Activated CD4-positive, alpha-beta memory T cell treated with anti-CD3 and anti-CD28 coated beads, Interleukin-2, amount 10 ng/mL, durations not matched to agents 7 days and 5 days (primary cell): ENCODE data around the gene GFOD1. TPM values are rescaled to one million over a fixed set of nuclear protein-coding genes. Genes with fewer than 3 reads are reported as not detected.
"Not testable (repeated sequence)": the region's sequence is repeated elsewhere in the genome, so short reads cannot be mapped to it uniquely, and the experiment has no call there.

Source experiments
- CTCF ChIA-PET: fragments of 350-600 bp; sonication (Branson Sonifier 250); formaldehyde crosslinking; loops from one replicate; lab custom pipeline; 2021; ENCODE audit warnings: antibody characterized with exemption, inconsistent platforms; lab: Charles Lee
- POLR2A ChIA-PET: fragments of 350-600 bp; sonication (Branson Sonifier 250); formaldehyde crosslinking; loops from one replicate; lab custom pipeline; 2021; ENCODE audit warnings: antibody characterized with exemption; lab: Charles Lee
- DNase-seq: peaks from one replicate; pipeline ENCODE4 v3.0.0-alpha.2; 2020
- H3K27ac Mint-ChIP-seq: one replicate; pipeline ENCODE4 v1.8.0; 2021; ENCODE audit warnings: mild to moderate bottlenecking, mixed read lengths
- H3K27me3 Mint-ChIP-seq: one replicate; pipeline ENCODE4 v1.8.0; 2021; ENCODE audit warnings: mixed read lengths
- H3K36me3 Mint-ChIP-seq: one replicate; pipeline ENCODE4 v1.8.0; 2021; ENCODE audit warnings: low read depth, mixed read lengths
- H3K4me1 Mint-ChIP-seq: one replicate; pipeline ENCODE4 v1.8.0; 2021; ENCODE audit warnings: mixed read lengths
- H3K4me3 Mint-ChIP-seq: one replicate; pipeline ENCODE4 v1.8.0; 2021; ENCODE audit warnings: mild to moderate bottlenecking, mixed read lengths
- H3K9me3 Mint-ChIP-seq: one replicate; pipeline ENCODE4 v1.8.0; 2021; ENCODE audit warnings: mixed read lengths
- total RNA-seq, 2 experiments: library from RNA; stranded (reverse); gene quantifications; one replicate each; pipeline ENCODE4 v1.2.3, GENCODE V29; 2021

The GFOD1 gene
- total RNA-seq, 2 experiments from 2014 or later: 3.0 TPM

- H3K4me1 Mint-ChIP-seq: peaks cover 35% of the 10 kb centered on the region
- CTCF ChIA-PET: no interaction called here
- H3K4me3 Mint-ChIP-seq: no peak overlapping the region
- DNase-seq: no peak
- H3K27me3 Mint-ChIP-seq: no peaks in the 10 kb centered on the region
- H3K36me3 Mint-ChIP-seq: no peaks in the 10 kb centered on the region
- H3K9me3 Mint-ChIP-seq: no peaks in the 10 kb centered on the region
- POLR2A ChIA-PET: interaction anchor here (1.0 kb wide), 1 partner anchor 123 kb away, joined by 3 read pairs; the partner anchor contains the start of gene TBC1D7
- no peak overlapping the region for H3K27ac Mint-ChIP-seq
Measured at GRCh38 chr6:13451181-13451895, 36.1 kb downstream of the GFOD1 start.

DNA sequence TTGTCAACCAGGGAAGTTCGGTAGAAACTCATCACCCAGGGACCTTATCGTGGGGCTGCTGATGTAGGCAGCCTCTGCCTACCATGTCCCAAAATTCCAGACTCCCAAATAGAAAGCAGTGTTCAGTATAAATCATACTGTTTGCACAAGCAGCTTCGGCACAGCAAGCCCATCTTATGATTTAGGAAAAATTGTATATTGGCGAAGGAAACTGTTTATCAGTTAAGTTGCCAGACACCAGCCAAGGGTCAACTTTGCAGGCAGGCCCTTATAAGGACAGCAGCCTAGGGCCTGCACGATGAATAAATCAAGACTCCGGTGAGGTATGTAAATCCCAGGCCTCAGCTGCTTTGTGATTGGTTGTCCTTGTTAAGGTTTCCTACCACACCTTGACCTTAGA, 36.8 kb downstream of the GFOD1 start:
- ChIA-PET POLR2A (no interaction called here), CTCF (no interaction called here)
- no peaks in the 10 kb centered on the region for H3K36me3 Mint-ChIP-seq
- no peaks in the 10 kb centered on the region for H3K27me3 Mint-ChIP-seq
- H3K4me3 Mint-ChIP-seq: no peak overlapping the region
- no peaks in the 10 kb centered on the region for H3K9me3 Mint-ChIP-seq
- no peak for DNase-seq
- H3K4me1 Mint-ChIP-seq: peaks cover 35% of the 10 kb centered on the region
- no peak overlapping the region for H3K27ac Mint-ChIP-seq

DNA sequence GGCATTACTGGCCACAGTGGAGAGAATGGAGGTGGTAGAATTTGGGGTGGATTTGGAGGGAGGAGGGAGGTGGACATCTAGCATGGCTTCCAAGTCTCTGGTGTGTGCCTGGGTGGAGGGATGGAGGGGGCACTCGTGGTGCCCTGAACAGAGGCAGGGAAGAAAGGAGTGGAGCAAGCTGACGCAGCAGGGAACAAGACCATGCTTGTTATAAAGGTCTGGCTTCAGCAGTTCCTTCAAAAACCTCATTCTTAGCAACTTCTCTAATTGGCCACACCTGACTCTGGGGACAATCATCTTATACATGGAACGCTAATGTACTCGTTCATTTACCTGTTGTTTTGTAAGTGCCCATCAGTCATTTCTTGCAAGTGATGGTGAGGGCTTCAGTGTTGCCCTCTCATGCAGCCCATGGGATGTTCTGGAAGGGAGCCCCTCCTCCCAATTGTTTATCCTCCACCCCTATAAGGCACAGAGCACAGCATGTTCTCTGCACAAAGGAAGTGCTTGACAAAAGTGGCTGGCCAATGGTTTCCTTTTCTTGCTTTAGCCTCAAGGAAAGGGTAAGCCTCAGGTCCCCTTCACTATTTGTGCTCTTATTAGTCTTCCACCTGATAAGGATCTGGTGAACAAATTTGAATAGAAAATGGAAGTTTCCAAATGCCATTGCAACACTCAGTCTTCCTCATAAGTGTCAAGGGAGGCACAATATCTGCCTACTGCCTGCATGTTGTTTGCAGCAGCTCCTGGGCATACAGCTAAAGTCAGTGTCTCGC, 39.3 kb downstream of the GFOD1 start:
- DNase-seq: no peak
- Mint-ChIP-seq H3K36me3 (no peaks in the 10 kb centered on the region), H3K9me3 (no peaks in the 10 kb centered on the region), H3K27ac (no peak overlapping the region), H3K27me3 (no peaks in the 10 kb centered on the region), H3K4me3 (no peak overlapping the region), H3K4me1 (peaks cover 15% of the 10 kb centered on the region)
- ChIA-PET CTCF (no interaction called here), POLR2A (no interaction called here)

- H3K27ac Mint-ChIP-seq: no peak overlapping the region
- H3K36me3 Mint-ChIP-seq: no peaks in the 10 kb centered on the region
- H3K27me3 Mint-ChIP-seq: no peaks in the 10 kb centered on the region
- ChIA-PET POLR2A (no interaction called here), CTCF (no interaction called here)
- H3K9me3 Mint-ChIP-seq: no peaks in the 10 kb centered on the region
- H3K4me3 Mint-ChIP-seq: no peak overlapping the region
- peaks cover 15% of the 10 kb centered on the region for H3K4me1 Mint-ChIP-seq
- DNase-seq: no peak
Measured at GRCh38 chr6:13446381-13446780, 41.0 kb downstream of the GFOD1 start.

DNA sequence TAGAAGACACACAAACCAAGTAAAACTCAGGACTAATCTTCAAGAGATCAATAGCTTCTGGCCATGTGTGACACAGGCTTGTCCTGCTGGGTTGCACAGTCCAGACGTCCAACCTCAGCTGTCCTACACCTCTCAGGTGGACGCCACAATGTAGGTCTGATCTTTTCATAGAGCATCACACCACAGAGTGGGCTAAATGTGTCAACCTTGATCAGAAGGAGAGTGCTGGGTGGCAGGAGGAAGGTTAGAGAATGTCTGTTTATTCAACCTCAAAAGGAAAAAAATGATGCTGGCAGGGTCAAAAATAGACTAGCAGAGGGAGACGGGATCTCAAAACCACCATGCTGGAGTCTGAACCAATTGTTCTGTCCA, 41.7 kb downstream of the GFOD1 start:
- no peak overlapping the region for H3K27ac Mint-ChIP-seq
- no peak overlapping the region for H3K4me3 Mint-ChIP-seq
- peaks cover 15% of the 10 kb centered on the region for H3K4me1 Mint-ChIP-seq
- ChIA-PET CTCF (no interaction called here), POLR2A (interaction anchor here (1.1 kb wide), 1 partner anchor 117 kb away, joined by 3 read pairs; no protein-coding TSS in a partner anchor)
- DNase-seq: no peak
- H3K9me3 Mint-ChIP-seq: no peaks in the 10 kb centered on the region
- no peaks in the 10 kb centered on the region for H3K27me3 Mint-ChIP-seq
- no peaks in the 10 kb centered on the region for H3K36me3 Mint-ChIP-seq

DNA sequence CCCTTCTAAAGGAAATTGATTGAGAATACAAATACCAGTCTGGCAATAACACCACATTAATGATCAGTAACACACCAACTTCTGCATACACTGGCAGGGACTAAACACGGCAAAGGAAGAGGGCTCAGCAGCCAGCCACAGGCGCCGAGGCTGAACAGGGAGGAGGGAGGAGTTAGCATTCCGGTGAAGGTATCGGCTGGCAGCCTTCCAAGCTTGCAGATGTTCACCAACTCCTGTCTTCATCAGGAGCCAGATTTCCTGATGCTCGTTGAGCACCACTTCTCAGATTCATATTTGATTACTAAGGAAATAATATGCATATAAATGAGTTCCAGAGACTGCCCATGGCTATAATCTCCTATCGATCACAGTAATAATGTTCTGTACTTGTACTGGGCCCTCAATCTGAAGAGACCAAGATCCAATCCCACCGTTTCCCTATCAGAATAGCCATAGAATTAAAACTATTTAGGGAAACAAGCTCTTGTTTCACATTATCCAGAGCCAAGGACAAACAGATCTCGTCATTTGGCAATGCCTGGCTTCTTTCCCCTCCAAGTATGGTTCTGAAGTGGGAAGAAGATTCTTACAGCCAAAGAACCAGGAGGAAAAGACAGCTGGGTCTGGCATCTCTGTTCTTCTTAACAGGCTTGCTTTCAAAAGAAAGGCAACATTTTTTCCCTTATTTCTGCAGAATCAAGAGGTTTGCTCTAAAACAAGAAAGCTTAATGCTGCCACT, 42.2 kb downstream of the GFOD1 start:
- Mint-ChIP-seq H3K4me1 (peaks cover 15% of the 10 kb centered on the region), H3K27me3 (no peaks in the 10 kb centered on the region), H3K9me3 (no peaks in the 10 kb centered on the region), H3K27ac (no peak overlapping the region), H3K4me3 (no peak overlapping the region), H3K36me3 (no peaks in the 10 kb centered on the region)
- POLR2A ChIA-PET: interaction anchor here (1.1 kb wide), 1 partner anchor 116 kb away, joined by 3 read pairs; no protein-coding TSS in a partner anchor
- CTCF ChIA-PET: no interaction called here
- DNase-seq: no peak

- CTCF ChIA-PET: no interaction called here
- peaks cover 15% of the 10 kb centered on the region for H3K4me1 Mint-ChIP-seq
- no peak overlapping the region for H3K27ac Mint-ChIP-seq
- H3K4me3 Mint-ChIP-seq: no peak overlapping the region
- POLR2A ChIA-PET: no interaction called here
- no peaks in the 10 kb centered on the region for H3K27me3 Mint-ChIP-seq
- no peaks in the 10 kb centered on the region for H3K9me3 Mint-ChIP-seq
- no peaks in the 10 kb centered on the region for H3K36me3 Mint-ChIP-seq
- DNase-seq: no peak
Measured at GRCh38 chr6:13444604-13445003, 42.8 kb downstream of the GFOD1 start.

- H3K27ac Mint-ChIP-seq, H3K9me3 Mint-ChIP-seq, H3K4me3 Mint-ChIP-seq, H3K36me3 Mint-ChIP-seq, DNase-seq, POLR2A ChIA-PET, H3K27me3 Mint-ChIP-seq: not testable (repeated sequence)
- peaks cover 15% of the 10 kb centered on the region for H3K4me1 Mint-ChIP-seq
- CTCF ChIA-PET: interaction anchor here (0.6 kb wide), 1 partner anchor 364 kb away, joined by 3 read pairs; no protein-coding TSS in a partner anchor
Measured at GRCh38 chr6:13443978-13444377, 43.4 kb downstream of the GFOD1 start.

- Mint-ChIP-seq H3K36me3 (no peaks in the 10 kb centered on the region), H3K4me1 (peaks cover 5% of the 10 kb centered on the region), H3K9me3 (no peaks in the 10 kb centered on the region), H3K27ac (no peak overlapping the region), H3K27me3 (no peaks in the 10 kb centered on the region), H3K4me3 (no peak overlapping the region)
- ChIA-PET CTCF (interaction anchor here (0.6 to 0.8 kb wide), 2 partner anchors 9 to 12 kb away, joined by 3 to 4 read pairs; no protein-coding TSS in a partner anchor), POLR2A (interaction anchor here (1.0 kb wide), 1 partner anchor 12 kb away, joined by 3 read pairs; no protein-coding TSS in a partner anchor)
- no peak for DNase-seq
Measured at GRCh38 chr6:13441778-13442177, 45.6 kb downstream of the GFOD1 start.

DNA sequence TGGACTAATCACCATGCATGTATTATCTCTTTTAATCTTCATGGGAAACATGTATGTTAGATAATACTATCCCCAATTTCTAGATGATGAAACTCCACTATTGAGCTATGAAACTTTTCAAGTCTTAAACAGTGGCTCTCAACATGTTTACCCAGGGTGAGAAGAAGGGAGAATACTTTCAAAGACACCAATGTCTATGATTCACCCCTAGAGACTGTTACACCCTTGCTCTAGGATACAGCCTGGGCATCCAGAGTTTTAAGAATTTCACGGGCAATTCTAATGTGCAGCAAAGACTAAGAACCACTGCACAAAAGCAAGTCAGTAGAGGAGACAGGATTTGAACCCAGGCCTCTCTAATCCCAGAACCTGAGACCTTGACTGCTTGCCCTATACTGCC, 47.8 kb downstream of the GFOD1 start:
- peaks cover 22% of the 10 kb centered on the region for H3K4me1 Mint-ChIP-seq
- H3K27me3 Mint-ChIP-seq: no peaks in the 10 kb centered on the region
- POLR2A ChIA-PET: no interaction called here

GRCh38 chr6:13438126-13438525, 49.3 kb downstream of the GFOD1 start:
- POLR2A ChIA-PET: no interaction called here
- CTCF ChIA-PET: no interaction called here
- Mint-ChIP-seq H3K4me3 (no peak overlapping the region), H3K36me3 (peaks cover 3% of the 10 kb centered on the region), H3K27ac (no peak overlapping the region), H3K4me1 (peaks cover 29% of the 10 kb centered on the region), H3K27me3 (no peaks in the 10 kb centered on the region), H3K9me3 (peaks cover 10% of the 10 kb centered on the region)
- no peak for DNase-seq

More for the DNA sequence above, 47.8 kb downstream of the GFOD1 start:
- no peak overlapping the region for H3K4me3 Mint-ChIP-seq
- H3K36me3 Mint-ChIP-seq: no peaks in the 10 kb centered on the region
- no peak for DNase-seq
- CTCF ChIA-PET: interaction anchor here (1.1 kb wide), 1 partner anchor 135 kb away, joined by 3 read pairs; no protein-coding TSS in a partner anchor
- H3K9me3 Mint-ChIP-seq: no peaks in the 10 kb centered on the region
- H3K27ac Mint-ChIP-seq: no peak overlapping the region

DNA sequence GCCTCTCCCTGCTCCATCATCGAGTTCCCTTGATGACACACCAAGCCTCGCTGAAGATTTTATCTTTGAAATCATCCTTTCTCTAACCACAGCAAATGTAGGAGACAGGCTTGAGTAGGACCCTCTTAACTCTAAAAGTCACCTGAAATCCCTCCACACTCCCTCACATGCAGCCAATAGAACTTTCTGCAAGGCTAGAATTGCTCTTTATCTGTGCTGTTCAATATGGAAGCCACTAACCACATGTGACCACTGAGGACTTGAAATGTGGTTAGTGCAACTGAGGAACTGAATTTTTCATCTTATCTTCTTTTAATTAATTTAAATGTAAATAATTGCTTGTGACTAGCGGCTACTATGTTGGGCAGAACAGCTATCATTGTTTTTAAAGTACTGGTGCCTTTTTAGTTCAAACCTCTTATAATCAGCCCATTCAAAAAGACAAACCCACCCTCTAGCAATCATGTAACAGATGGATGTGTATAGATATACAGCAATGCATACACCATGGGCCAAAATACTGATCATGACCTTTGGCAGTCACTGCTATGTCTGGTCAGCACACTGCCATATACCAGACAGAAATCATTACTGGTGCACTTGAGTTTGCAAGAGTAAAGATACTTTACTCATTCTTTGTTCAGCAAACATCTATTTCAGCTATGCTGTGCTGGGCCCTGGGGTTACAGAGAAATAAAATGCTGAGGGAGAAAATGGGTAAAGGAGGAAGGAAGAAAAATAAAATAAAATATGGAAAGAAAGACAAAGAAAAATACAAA, 50.0 kb downstream of the GFOD1 start:
- H3K27me3 Mint-ChIP-seq: no peaks in the 10 kb centered on the region
- H3K4me3 Mint-ChIP-seq: no peak overlapping the region
- ChIA-PET CTCF (no interaction called here), POLR2A (no interaction called here)
- H3K9me3 Mint-ChIP-seq: peaks cover 10% of the 10 kb centered on the region
- H3K36me3 Mint-ChIP-seq: peaks cover 3% of the 10 kb centered on the region
- no peak for DNase-seq
- no peak overlapping the region for H3K27ac Mint-ChIP-seq
- peaks cover 35% of the 10 kb centered on the region for H3K4me1 Mint-ChIP-seq
